Left lung (tissue), 10 donors: ENCODE results near the gene TPSAB1. TPM values are rescaled to one million over a fixed set of nuclear protein-coding genes. Genes with fewer than 3 reads are reported as not detected.

ENCODE experiments used
- ATAC-seq: fragments of 200-7000 bp; cut with Tn5 transposase; one replicate; pipeline ENCODE4 v1.9.1; 2020; ENCODE audit warnings: moderate library complexity
- DNase-seq, 4 donors: peaks; one replicate each; pipeline ENCODE4 v3.0.0-alpha.2; 2013 to 2020
- H3K27ac ChIP-seq, 2 donors: fragments of 200-600 bp; sonication (generic) in 1 of 2; one replicate each; pipeline versions ENCODE4 v1.5.0 to v1.8.0; 2020 to 2021
- H3K27me3 ChIP-seq, 2 donors: fragments of 200-600 bp; sonication (generic) in 1 of 2; one replicate each; pipeline versions ENCODE4 v1.5.0 to v1.8.0; 2020 to 2021
- H3K36me3 ChIP-seq, 2 donors: fragments of 200-600 bp; sonication (generic) in 1 of 2; one replicate each; pipeline versions ENCODE4 v1.5.0 to v1.8.0; 2020 to 2021
- H3K4me1 ChIP-seq, 2 donors: fragments of 200-600 bp; one replicate each; pipeline ENCODE4 v1.8.0; 2021
- H3K4me3 ChIP-seq, 2 donors: fragments of 200-600 bp; sonication (generic) in 1 of 2; one replicate each; pipeline versions ENCODE4 v1.5.0 to v1.8.0; 2020 to 2021; ENCODE audit warnings: mild to moderate bottlenecking in 1 of 2
- H3K9me3 ChIP-seq, 2 donors: fragments of 200-600 bp; sonication (generic) in 1 of 2; one replicate each; pipeline versions ENCODE4 v1.5.0 to v1.8.0; 2020 to 2021
- CTCF ChIP-seq, 2 donors: fragments of 200-600 bp; sonication (generic) in 1 of 2; IDR thresholded peaks; one replicate each; pipeline versions ENCODE4 v1.5.0 to v1.8.0; 2021; ENCODE audit warnings: antibody characterized with exemption in 2 of 2
- intact Hi-C, 2 donors: fragments of 100-400 bp; cut with DNase I; formaldehyde crosslinking; loops; one replicate each; pipeline versions ENCODE4 v1.11.2 to v1.14.2; 2022
- polyA plus RNA-seq, 6 donors: library from polyadenylated mRNA; unstranded; fragments of 120-200 nt; gene quantifications; one replicate each; pipeline ENCODE4 v1.2.1, GENCODE V29; 2013; ENCODE audit not compliant: insufficient read length in 6 of 6
- total RNA-seq, 2 donors: library from RNA; stranded (reverse); fragmentation: NEBNext Ultra II Directional; extraction: Animal tissue kit (Norgen Biotek cat#: 25700); gene quantifications; one replicate each; pipeline ENCODE4 v1.2.1, GENCODE V29; 2021
- donor health status: DM: no; HTN: yes; CAD: no.
- donor health status: DM: no; HTN: no; CAD: no.

TPSAB1 gene
- total and polyA plus RNA-seq, 8 donors: 0.21 to 51.0 (median 17.7) TPM; not detected in 4

DNA sequence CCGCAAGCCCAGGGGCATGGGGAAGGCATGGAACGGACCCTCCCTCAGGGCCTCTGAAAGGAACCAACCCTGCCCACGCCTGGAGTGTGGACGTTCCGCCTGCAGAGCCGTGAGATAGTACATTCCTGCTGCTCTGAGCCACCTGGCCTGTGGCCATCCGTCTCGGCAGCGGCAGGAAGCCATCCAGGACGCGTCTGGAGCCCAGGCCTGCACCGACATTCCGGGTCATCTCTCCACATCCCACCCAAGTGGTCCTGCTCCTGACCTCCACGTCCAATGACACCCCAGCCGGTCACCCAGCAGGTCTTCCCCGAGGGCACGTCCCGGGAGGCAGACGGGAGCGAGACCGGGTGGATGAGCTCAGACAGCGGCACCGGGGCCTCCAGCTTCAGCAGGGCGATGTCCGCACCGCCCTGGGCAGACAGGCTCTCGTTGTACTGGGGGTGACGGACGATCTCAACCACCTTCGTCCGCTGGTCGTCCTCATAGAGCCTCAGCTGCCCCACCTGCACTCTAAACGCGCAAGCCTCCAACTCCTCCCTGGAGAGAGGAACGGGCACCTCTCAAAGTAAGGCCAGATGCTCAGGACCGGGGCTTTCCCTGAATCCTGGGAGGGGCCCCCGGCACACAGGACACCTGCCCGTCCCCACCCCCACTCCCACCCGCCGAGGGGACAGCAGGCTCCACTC lies 47.6 kb downstream of the TPSAB1 start:
- Histone ChIP-seq H3K9me3 (no peaks in the 10 kb centered on the region), H3K27ac (no peak overlapping the region), H3K27me3 (peaks cover 24 to 92% of the 10 kb centered on the region in 2 donors), H3K4me3 (no peak overlapping the region), H3K36me3 (no peaks in the 10 kb centered on the region), H3K4me1 (no peaks in the 10 kb centered on the region)
- ATAC-seq (no peak), DNase-seq (no peak)
- intact Hi-C loops: no loop called here
- no peak for TF ChIP-seq CTCF (IDR thresholded peaks at IDR 0.05)

DNA sequence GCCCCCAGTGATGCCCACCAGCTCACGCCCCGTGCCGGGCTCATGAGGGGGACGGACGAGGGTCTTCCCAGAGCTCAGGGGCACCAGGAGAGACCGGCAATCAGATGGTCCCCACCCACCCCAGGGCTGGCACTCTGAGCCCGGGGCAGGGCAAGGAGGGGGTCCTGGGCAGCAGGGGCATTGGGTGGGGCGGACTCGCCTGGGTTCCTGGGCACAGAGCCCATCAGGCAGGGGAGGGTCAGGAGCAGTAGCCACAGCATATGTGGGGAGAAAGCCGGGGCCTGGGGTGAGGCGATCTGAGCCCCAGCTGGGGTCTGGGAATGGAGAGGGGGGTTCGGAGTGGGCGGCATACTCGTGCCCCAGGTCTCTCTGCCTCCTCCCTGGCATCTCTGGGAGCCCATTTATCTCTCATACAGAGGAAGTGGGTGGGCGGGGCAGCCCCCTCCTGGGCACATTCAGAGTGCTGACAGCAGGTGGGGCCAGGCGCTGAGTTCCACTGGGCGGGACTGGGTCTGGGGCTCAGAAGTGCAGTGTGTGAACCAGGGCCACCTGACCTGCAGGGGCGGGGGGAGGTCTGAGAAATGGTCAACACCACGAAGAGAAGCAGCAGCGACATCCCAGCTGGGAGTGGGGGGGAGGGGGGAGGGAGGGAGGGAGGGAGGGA lies 48.4 kb downstream of the TPSAB1 start:
- no peak overlapping the region for H3K27ac ChIP-seq
- no peak overlapping the region for H3K4me3 ChIP-seq
- DNase-seq: no peak
- H3K4me1 ChIP-seq: no peaks in the 10 kb centered on the region
- peaks cover 24 to 92% of the 10 kb centered on the region in 2 donors for H3K27me3 ChIP-seq
- no peak for TF ChIP-seq CTCF (IDR thresholded peaks at IDR 0.05)
- H3K9me3 ChIP-seq: no peaks in the 10 kb centered on the region
- no peaks in the 10 kb centered on the region for H3K36me3 ChIP-seq
- intact Hi-C loops: no loop called here
- ATAC-seq: no peak

GRCh38 chr16:1289477-1289866 lies 49.0 kb downstream of the TPSAB1 start:
- intact Hi-C loops: no loop called here
- H3K27me3 ChIP-seq: peaks cover 24 to 92% of the 10 kb centered on the region in 2 donors
- H3K27ac ChIP-seq: no peak overlapping the region
- no peaks in the 10 kb centered on the region for H3K36me3 ChIP-seq
- DNase-seq: no peak
- H3K4me1 ChIP-seq: no peaks in the 10 kb centered on the region
- no peak for TF ChIP-seq CTCF (IDR thresholded peaks at IDR 0.05)
- H3K4me3 ChIP-seq: no peak overlapping the region
- ATAC-seq: no peak
- no peaks in the 10 kb centered on the region for H3K9me3 ChIP-seq

- Histone ChIP-seq H3K27ac (no peak overlapping the region), H3K36me3 (no peaks in the 10 kb centered on the region), H3K4me3 (no peak overlapping the region), H3K9me3 (no peaks in the 10 kb centered on the region), H3K4me1 (no peaks in the 10 kb centered on the region), H3K27me3 (peaks cover 24 to 96% of the 10 kb centered on the region in 2 donors)
- ATAC-seq (no peak), DNase-seq (no peak)
- no peak for TF ChIP-seq CTCF (IDR thresholded peaks at IDR 0.05)
- intact Hi-C loops: no loop called here
Observed at GRCh38 chr16:1290063-1290501, 49.6 kb downstream of the TPSAB1 start.

DNA sequence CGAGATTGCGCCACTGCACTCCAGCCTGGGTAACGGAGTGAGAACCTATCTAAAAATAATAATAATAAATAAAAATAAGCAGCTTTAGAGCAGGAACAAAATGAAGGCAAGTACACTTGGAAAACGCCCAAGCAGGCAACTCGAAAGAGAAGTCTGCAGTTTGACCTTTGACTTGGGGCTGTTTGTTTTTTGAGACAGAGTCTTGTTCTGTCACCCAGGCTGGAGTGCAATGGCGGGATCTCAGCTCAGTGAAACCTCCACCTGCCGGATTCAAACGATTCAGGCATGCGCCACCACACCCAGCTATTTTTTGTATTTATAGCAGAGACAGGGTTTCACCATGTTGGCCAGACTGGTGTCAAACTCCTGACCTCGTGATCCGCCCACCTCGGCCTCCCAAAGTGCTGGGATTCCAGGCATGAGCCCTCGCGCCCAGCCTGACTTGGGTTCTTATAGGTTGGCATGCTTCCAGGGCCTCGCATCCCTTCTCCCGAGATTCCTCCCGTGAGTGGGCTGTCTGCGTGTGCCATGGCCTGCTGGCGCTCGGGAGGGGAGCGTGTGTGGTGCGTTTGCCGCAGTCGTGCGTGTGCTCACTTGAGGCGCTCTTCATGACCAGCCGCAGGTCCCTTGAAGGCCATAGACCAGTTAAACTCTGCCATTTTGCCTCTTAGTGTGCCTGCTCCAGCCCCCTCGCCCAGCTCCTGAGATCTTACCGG lies 50.5 kb downstream of the TPSAB1 start:
- no peak for DNase-seq
- intact Hi-C loops: no loop called here
- ATAC-seq: no peak
- H3K36me3 ChIP-seq: no peaks in the 10 kb centered on the region
- no peak for TF ChIP-seq CTCF (IDR thresholded peaks at IDR 0.05)
- no peaks in the 10 kb centered on the region for H3K4me1 ChIP-seq
- H3K27ac ChIP-seq: no peak overlapping the region
- H3K4me3 ChIP-seq: no peak overlapping the region
- peaks cover 24 to 96% of the 10 kb centered on the region in 2 donors for H3K27me3 ChIP-seq
- H3K9me3 ChIP-seq: no peaks in the 10 kb centered on the region
